HG02970 (cell line): Measurements from ENCODE around the gene SSBP2.

Experiments
- ATAC-seq: cut with Tn5 transposase; IDR thresholded peaks from one replicate; pipeline ENCODE4 v1.9.1; 2021; ENCODE audit warnings: mild to moderate bottlenecking, moderate library complexity, moderate number of reproducible peaks; ENCODE audit not compliant: unreplicated experiment, low FRiP score

Gene SSBP2

DNA sequence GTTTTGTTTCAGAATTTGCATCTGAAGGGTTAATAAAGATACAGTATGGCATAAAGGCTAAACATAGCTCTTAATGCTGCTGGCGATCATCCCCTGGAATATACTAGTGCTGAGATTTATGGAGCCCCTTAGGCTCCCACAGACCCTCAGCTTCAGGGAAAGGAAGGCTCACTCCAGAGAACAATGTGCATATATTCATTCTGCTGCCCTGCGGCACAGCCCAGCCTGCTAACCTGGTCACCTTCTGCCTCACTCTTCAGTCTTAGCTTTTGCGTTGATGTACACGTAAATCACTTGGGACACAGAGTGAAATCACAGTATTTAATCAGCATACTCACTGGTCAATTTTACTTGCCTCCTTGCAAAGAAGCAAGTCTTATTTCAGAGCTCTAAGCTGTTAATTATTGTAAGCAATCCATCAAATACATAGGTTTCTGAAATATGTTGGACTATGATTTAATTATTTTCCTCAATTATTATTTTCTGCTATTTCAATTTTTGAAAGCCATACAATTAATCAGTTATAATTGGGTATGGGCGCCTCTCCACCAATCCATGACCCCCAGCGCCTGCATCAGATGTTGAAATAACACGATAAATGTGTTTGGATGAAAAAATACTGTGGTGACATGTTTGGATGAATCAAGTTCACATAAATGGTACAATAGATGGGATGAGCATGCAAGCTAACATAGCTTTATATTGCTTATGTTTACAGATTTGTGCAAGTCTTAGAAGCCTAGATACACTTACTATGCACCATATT is 345.6 kb downstream of the SSBP2 start:
- ATAC-seq = no peak

DNA sequence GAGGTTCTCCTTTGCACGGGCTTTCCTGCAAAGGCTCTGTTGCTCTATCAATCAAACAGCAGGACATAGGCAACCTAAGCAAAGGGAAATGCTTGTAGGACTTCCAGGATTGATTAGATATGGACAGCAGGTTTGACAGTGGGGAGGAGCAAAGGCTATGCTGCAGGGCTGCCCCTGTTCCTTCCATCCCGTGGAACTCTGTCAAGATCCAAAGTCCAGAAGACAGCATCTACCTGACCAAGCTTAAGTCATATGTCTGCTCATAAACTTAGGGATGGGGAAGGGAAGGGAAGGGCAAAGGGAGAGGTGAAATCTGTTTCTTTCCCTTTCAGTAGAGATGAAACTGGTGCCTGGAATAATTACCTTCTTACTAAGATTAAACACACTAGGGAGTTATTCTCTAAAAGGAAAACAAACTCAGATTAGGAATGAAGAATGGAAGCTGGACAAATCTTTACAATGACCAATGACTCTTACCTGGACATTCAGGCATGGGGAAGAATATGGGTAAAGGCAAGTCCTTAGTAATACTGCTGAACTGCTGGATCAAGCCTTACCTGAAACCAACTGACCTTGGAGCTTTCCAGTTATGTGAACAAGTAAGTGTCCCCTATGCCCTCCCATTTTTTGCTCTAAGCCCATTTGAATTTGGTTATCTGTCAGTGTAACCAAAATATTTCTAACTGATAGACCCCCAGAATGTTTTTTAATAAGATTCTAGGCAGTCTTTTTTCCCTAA is 348.5 kb downstream of the SSBP2 start:
- ATAC-seq = no peak

DNA sequence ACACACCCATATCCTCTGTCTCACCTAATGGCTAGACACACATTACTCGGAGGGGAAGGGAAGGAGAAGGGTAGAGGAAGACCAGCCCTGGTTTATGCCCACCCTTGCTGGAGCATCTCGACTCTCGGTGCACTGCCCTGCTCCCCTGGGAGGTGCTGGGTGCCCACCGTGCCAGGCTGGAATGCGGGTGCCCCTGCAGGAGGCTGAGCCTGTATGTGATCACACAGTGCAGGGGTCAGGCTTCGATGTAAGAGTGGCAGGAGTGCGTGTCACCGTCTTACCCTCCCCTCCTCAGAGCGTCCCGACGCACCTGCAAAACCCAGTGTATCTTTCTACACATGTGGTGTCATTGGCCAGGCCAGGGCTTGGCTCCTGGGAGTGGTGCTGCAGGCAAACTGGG is 349.6 kb downstream of the SSBP2 start:
- ATAC-seq = no peak

DNA sequence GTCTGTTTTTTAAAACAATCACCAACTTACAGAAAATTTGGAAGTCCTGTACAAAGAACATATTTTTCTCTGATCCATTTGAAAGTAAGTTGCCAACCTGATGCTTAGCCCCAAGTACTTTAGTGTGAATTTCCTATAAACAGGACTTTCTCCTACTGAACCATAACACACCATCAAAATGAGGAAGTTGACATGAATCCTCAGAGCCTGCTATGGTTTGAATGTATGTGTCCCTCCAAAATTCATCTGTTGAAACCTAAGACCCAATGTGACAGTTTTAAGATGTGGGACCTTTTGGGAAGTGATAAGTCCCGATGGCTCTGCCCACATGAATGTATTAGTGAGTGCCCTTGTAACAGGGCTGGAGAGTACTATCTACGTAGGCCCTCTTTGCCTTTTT is 350.5 kb downstream of the SSBP2 start:
- no peak for ATAC-seq

DNA sequence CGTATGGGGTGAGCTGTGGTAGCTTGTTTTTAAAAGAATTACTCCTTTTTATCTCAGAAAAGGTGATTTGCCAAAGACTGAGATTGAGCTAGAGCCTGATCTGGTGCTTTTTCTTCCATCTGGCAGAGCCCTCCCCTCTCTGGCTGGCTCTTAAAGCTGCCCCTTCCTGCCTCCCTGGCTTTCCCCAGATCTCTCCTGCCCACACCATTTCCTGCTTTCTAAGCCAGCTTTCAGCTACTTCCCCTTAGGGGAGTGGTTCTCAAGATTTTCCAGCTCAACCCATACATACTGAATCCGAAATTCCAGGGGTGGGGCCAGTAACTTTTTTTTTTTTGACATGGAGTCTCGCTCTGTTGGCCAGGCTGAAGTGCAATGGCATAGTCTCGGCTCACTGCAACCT is 352.2 kb downstream of the SSBP2 start:
- ATAC-seq = no peak

DNA sequence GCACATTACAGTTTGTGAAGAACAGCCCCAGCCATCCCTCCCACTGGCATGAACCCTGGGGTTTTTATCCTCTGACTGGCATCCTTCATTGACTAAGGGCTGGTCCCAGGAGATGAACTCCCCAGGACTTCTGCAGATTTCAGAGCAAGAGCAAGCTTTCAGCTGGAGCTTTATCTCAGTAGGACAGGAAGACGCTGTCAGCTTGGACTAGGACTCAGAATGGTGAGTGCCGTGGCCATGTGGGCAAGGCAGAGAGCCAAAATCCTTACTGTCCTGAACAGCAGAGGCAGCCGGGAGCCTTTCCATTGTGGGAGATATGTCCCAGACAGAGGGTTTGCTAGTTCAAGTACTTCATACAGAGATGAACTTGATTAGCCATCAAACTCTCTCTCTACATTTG is 353.7 kb downstream of the SSBP2 start:
- no peak for ATAC-seq

DNA sequence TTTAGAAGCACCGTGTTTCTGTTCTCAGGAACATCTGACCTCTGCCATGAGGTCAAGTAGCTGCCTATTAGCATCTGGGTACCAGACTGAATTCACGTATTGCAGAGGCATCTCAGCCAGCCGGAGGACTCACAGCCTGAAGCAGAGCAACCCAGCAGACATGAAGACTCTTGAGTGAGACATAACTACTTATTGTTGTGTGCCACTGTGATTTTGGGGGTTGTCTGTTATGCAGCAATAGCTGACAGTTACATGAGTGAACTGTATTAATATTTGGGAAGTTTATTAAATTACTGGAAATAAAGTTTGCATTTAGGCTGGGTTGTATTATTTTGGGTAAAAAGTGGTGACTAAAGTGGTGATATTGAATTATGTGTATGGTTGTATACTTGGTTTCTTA is 355.6 kb downstream of the SSBP2 start:
- ATAC-seq = no peak

DNA sequence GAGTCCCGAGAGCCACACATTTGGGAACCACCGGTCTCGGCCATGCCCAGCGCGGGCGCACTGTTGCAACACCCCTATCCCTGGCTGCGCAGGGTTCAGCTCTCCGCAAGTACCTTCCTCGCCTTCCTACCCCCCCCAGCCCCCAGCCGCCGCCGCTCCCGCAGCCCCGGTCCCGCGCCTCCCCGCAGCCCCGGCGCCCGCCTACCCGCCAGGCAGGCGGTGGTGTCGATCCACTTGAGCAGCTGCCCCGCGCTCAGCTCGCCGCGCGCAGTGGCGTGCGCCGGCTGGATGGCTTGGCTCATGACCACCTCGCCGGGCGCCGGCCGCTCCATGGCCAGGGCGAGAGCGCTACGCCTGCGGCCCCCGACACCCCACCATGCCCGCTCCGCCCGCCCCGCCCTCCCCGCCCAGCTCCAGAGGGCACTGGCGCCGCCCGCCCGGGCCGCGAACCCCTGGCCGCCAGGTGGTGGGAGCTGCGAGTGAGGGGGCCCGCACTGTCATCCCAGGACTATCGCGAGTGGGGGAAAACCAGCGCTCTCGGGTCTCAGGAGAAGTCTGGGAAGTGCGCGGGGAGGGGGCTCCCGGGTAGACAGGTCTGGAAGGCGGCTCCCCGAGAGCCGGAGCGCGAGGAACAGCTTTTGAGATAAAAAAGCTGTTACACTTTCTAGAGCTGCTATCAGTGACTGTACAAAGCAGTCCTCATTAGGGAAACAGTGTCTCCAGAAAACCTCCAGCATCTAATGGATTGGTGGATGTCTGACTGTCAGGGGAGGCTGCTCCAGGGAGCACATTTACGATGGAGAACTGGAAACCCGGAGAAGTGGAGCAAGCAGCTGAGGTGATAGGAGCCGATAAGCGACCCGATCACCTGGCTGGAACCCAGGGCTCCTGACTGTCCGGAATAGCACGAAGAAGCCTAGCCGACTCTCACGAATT is 356.8 kb downstream of the SSBP2 start, which contains the start of gene ACOT12:
Gene ACOT12, minus strand, starts transcription at position 352 of the 936 bp plus-strand sequence. Its CDS starts 20 bp downstream, at position 332.
- no peak for ATAC-seq

DNA sequence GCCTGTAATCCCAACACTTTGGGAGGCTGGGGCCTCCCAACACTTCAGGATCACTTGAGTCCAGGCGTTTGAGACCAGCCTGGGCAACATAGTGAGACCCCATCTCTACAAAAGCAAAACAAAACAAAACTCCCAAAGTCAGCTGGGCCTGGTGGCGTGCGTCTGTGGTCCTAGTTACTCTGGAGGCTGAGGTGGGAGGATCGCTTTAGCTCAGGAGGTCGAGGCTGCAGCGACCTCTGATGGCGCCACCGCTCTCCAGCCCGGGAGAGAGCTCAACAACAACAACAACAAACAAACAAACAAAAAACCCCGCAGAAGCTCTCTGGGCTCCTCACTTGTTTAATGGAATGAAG is 357.5 kb downstream of the SSBP2 start:
- ATAC-seq = no peak

DNA sequence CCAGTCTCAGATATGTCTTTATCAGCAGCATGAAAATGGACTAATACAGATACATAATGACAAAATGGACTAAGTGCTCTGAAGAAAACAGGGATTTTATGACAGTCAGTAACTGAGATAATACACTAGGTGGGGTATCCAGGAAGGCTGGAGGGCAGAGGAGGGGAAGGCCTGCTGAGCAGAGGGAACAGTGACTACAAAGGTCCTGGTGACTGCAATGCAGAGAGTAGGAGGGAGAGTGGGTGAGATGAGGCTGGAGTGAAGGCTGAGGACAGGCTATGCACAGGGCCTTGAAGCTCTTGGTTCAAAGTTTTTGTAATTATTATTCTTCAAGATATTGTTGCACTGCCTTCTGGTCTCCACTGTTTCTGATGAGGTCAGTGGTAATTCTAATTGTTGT is 361.9 kb downstream of the SSBP2 start:
- no peak for ATAC-seq

DNA sequence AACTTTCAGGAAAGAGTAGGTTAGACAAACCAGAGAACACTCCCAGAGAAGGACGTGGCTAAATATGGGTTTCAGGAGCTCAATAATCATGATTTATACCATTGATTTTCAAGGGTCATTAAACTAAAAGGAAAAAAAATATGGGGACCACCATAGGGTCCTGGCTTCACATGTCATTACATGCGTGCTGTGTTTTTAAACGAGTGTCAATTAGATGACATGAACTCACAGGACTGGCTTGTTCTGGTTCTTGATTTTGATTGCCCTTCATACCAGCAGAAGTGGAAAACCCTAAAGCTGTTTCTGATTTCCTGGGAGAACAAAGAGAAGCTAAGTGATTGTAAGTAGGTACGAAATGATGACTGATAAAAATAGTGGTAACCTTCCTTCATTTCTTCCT is 362.7 kb downstream of the SSBP2 start:
- ATAC-seq = no peak

DNA sequence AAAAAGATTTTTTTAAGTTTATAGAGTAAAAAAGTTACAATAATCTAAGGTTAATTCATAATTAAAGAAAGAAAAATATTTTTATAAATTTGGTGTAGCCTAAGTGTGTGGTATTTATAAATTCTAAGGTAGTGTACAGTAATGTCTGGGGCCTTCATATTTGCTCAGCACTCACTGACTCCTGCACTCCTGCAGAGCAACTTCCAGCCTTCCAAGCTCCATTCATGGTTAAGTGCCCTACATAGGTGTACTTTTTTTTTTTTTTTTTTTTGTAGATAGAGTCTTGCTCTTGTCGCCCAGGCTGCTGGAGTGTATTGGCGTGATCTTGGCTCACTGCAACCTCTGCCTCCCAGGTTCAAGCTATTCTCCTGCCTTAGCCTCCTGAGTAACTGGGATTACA is 367.0 kb downstream of the SSBP2 start:
- no peak for ATAC-seq

DNA sequence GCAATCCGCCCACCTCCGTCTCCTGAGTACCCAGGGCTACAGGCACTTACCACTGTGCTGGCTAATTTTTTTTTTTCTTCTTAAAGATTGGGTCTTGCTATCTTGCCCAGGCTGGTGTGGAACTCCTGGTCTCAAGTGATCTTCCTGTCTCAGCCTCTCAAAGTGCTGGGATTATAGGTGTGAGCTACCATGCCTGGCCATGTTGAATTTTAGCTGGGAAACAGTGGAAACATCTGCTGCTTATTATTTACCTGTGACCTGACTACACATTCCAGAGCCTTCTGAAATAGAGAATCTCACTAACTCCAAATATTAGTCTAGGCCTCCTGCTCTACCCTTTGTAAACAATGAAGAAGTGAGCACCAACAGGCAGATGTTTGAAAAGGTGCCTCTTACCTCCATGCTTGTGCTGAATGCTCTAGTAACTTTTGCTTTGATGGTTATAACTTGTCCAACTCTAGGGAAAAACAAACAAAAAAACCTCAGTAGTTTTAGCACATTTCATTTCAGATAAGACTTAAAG is 379.5 kb downstream of the SSBP2 start:
- no peak for ATAC-seq

DNA sequence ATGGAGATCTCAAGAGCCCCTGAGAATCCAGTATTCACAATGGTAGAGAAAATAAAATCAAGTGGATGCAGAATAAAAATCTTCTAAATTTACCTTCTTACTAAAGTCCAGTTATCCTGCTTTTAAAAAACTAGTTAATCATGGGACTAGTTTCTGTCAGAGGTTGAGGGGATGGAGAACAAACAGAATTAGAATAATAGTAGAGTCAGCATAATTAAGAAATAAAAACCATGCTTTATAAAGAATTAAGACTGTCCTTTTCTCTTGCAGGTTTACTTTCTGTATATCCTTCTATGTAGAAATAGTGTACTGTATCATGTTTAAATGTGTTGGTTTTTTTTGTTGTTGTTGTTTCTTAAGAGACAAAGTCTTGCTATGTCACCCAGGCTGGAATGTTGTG is 380.0 kb downstream of the SSBP2 start:
- no peak for ATAC-seq

DNA sequence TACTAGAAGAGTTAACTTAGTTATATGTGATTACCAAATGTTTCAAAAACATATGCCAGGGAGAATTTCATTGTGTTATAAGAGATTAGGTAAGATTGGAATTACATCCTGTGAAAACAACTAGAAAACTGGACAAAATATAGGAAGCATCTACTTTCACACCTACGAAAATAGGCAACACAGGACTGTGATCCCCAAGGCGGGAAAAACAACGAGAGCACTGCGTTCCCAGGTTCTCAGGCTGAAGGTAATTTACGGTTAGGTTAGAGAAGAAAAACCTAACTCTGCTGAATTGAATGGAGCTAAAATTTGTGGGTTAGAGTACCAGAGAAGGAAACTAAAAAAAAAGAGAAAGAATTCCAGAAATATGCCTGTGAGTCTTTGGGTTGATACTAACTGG is 385.4 kb downstream of the SSBP2 start:
- no peak for ATAC-seq

DNA sequence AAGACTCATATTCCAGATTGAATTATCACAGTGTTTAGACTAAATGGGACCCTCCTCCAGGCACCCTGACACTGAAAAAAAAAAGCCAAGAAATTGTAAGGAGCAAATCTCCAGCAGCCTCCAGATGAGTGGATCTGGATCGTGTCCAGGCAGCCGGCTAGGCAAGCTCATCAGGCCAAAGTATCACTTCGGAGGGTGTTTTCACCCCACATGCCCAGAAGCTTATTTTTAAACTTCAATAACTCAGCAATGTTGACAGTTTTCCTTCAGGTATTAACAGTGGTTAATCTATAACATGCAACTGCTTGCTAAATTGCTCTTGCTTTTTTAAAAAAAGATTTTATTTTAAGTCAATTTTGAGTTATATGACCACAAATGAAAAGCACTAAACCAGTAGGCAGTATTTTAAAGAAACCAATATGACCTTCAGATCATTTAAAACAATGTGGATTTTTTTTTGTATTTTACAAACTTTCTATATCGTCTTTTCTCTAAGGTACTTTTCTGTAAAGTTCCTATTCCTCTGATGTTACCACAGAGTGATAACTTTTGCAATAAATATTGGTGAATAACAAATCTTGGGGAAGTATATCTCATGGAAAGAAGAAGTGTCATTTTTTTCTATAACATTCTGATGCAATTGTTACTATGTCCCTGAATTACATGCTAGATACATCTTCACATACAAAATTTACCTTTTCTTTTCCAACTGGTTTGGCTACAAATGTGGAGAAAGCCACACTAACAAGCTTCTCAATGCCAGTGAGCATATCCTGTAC is 387.6 kb downstream of the SSBP2 start:
- ATAC-seq = no peak
